NB4 (cell line): ENCODE results near the gene PCSK2.

Experiments used
- DNase-seq: peaks from one replicate; pipeline ENCODE4 v3.0.0; 2010; ENCODE audit warnings: low read depth
- H3K4me3 ChIP-seq: one replicate; pipeline ENCODE4 v1.5.1; 2011; ENCODE audit warnings: mild to moderate bottlenecking, low read depth, low read length, moderate library complexity
- MAX ChIP-seq: IDR thresholded peaks from 2 replicates; pipeline ENCODE4 v1.6.1; 2011; ENCODE audit warnings: low read depth, low read length
- MYC ChIP-seq: IDR thresholded peaks from 2 replicates; pipeline ENCODE4 v1.6.1; 2011; ENCODE audit warnings: low read depth, low read length
- POLR2A ChIP-seq: IDR thresholded peaks from 2 replicates; pipeline ENCODE4 v1.6.1; 2011; ENCODE audit warnings: mild to moderate bottlenecking; ENCODE audit not compliant: insufficient read length; ENCODE audit errors: extremely low read depth
- TF ChIP-seq, protein P1 (sequence below): IDR thresholded peaks from one replicate; pipeline ENCODE4 v1.5.1; 2012; ENCODE audit warnings: low read depth, low read length

PCSK2 gene

DNA sequence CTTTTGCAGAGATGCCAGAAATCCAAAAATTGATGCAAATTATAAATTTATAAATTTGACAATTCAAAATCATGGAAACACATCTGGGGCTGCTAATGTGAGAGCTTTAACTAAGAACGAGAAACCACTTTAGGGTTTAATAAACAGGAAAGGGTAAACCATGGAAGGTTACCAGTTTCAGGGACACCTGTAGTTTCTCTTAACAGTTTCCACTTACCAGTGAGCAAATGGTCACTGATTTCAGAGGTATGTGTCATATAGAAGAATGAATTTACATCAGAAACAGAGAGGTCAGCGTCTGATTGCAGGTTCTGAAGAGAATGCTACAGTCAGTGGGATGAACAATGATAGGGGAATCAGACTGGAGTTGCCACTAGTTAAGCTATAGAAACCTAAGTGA, 24.8 kb upstream of the PCSK2 start:
- TF ChIP-seq POLR2A: no peak
- no peak for TF ChIP-seq MAX
- TF ChIP-seq, protein P1, sequence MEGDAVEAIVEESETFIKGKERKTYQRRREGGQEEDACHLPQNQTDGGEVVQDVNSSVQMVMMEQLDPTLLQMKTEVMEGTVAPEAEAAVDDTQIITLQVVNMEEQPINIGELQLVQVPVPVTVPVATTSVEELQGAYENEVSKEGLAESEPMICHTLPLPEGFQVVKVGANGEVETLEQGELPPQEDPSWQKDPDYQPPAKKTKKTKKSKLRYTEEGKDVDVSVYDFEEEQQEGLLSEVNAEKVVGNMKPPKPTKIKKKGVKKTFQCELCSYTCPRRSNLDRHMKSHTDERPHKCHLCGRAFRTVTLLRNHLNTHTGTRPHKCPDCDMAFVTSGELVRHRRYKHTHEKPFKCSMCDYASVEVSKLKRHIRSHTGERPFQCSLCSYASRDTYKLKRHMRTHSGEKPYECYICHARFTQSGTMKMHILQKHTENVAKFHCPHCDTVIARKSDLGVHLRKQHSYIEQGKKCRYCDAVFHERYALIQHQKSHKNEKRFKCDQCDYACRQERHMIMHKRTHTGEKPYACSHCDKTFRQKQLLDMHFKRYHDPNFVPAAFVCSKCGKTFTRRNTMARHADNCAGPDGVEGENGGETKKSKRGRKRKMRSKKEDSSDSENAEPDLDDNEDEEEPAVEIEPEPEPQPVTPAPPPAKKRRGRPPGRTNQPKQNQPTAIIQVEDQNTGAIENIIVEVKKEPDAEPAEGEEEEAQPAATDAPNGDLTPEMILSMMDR: no peak
- TF ChIP-seq MYC: no peak
- no peak for DNase-seq
- no peak overlapping the region for H3K4me3 ChIP-seq

DNA sequence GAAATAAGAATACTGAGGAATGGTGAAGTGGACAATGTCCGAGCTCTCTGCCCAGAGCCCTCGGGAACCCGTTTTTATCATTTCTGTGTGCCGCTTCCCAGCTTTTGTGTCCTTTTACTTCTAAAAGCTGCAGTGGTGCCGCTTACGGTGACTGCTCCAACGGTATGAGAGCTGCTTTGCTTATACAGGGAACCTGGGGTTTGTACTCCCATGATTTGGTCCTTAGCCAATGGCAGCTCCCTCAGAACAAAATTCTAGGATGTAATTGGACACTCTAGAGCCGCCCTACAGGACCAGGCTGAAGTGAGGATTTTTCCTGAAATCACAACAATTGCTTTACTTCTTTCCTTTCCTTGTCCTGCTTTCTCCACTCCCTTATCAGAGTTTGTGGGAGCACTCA, 24.2 kb upstream of the PCSK2 start:
- H3K4me3 ChIP-seq: no peak overlapping the region
- TF ChIP-seq POLR2A: no peak
- TF ChIP-seq, protein P1: no peak
- TF ChIP-seq MAX: no peak
- TF ChIP-seq MYC: no peak
- no peak for DNase-seq

DNA sequence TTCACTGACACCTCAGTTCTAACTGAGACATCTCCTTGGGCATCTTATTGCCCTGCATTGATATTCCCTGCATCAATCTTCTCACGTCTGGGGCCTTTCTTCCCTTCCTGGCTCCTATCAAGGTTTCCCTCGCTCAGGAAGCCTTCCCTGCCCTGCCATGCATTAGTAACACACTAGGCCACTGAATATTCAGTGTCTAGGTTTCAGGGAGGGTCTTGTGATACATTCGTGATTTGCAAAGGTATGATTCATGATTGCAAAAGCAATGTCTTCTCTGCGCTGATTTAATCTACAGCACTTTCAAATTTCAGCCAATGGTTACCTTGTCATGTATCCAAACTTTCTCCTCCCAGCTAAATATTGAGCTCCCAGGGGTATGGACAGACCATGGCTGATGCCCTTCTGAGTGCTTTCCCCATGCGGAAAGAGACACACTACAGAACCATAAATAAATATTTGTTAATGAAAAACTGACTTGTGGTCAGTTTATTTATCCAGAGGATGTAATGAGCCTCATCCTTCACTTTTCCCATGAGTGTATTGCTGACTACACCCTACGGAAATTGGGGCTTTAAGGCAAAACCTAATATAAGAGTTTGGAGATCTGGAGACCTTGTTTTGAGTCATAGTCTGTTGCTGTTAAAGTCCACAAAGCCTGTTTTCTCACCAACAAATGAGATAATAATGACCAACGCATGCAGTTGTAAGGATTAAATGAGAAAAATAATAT, 21.6 kb upstream of the PCSK2 start:
- no peak overlapping the region for H3K4me3 ChIP-seq
- TF ChIP-seq, protein P1: no peak
- TF ChIP-seq POLR2A (no peak), MAX (no peak), MYC (no peak)
- DNase-seq: no peak

GRCh38 chr20:17210387-17210786, 16.5 kb upstream of the PCSK2 start:
- DNase-seq: no peak
- TF ChIP-seq MYC (no peak), POLR2A (no peak), MAX (no peak)
- TF ChIP-seq, protein P1: no peak
- no peak overlapping the region for H3K4me3 ChIP-seq

- no peak for TF ChIP-seq POLR2A
- TF ChIP-seq MYC: no peak
- TF ChIP-seq MAX: no peak
- TF ChIP-seq, protein P1: no peak
- peak; percentile 53 for DNase-seq
- H3K4me3 ChIP-seq: no peak overlapping the region
Measured at GRCh38 chr20:17210983-17211382, 15.9 kb upstream of the PCSK2 start.
